ENCODE results near the gene NKAIN4.
"Not testable (repeated sequence)": the region's sequence is repeated elsewhere in the genome, so short reads cannot be mapped to it uniquely, and the experiment has no call there.

NKAIN4 gene

DNA sequence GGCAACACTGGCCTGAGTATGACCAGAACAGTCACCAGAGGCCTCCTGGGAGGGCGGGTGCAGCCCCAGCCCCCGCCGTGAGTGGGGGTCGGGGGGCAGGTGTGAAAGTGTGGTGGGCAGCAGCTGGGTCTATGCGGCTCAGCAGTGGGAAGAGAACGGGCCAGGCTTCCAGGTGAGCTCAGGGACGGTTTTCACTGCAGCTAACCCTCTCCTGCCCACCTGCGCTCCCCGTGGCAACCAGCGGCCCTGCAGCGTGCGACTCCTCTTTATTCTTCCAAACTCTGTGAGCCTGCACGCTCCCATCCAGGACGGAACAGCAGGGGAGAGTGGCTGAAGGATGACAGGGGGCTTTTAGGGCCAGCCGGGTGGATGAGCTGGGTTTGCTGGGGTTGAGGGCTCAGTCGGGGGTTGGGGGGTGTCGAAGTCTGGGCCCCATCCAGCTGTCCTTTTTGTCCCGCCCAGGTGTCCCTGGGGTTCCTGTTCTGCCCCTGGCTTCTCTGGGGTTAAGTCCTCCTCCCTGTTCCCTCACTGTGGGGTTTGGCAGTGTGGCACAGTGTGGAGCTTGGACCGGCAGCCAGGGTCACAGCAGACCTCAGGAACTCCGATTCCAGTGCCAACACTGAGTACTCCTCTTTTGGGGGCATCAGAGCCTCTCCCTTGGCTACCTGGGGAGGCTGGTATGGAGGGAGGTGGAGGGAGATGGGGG lies 19.4 kb downstream of the NKAIN4 start:
- DNase-seq = no peak

DNA sequence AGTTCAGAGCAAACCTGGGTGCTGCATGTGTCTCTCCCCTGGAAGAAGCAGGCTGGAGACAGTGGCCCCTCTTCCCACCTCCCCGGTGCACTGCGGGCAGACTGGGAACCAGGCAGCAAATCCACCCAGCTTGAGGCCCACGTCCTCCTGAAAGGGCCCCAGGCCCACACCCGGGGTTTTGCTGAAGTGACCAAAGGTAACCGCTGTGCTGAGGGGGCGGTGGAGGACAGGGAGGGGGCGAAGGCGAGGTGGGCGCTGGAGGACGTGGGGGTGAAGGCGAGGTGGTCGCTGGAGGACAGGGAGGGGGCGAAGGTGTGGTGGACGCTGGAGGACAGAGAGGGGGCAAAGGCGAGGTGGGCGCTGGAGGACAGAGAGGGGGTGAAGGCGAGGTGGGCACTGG lies 20.3 kb downstream of the NKAIN4 start:
- no peak for DNase-seq

DNA sequence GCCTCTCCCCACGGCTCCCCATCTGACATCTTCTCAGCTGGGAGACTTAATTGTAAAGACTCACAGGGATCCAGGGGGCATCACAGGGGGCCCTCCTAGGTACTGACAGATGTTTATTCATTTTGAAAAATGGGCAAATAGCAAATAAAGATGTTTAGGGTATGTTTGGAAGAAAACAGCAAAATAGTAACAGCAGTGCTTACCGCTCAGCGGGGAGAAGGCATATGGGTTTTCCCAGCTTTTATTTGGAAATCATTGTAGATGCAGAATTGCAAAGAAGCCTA lies 21.3 kb downstream of the NKAIN4 start:
- no peak for DNase-seq

GRCh38 chr20:63232235-63233060 lies 21.8 kb downstream of the NKAIN4 start:
- DNase-seq = no peak

DNA sequence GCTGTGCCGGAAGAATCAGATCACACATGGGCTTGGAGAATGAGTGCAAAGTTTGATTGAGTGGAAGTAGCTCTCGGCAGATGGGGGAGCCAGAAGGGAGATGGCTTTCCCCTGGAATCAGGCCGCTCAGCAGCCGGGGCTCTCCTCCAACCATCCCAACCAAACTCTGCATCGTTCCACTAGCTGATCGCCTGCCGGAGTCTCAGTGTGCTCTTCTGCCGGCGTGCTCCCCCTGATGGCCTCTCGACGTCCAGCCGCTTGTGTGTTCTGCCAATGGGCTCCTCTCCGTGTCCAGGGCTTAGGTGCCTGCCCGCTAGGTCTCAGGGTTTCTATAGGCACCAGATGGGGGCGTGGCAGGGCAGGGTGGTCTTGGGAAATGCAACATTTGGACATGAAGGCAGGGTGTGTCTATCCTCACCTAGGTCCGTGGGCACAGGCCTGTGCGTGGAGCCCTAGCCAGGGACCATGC lies 23.4 kb downstream of the NKAIN4 start:
- DNase-seq = no peak

DNA sequence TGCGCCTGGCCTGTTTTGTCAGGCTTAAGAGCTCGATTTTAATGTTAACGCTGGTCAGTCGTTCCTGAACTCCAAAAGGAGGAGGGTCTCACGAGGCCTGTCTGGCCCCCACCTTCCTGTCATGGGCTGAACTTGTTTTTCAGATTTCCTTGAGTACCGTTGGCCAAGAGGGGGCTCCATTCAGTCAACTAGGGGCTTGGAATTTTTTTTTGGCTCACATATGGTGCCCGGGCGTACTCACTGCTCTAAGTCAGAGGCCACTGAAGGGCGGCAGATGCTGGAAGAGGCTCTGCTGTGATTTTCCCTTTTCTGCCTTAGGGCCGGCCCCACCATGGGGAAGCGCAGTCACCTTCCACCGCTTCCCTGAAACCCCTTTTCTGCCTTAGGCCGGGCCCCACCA lies 25.5 kb downstream of the NKAIN4 start:
- no peak for DNase-seq

GRCh38 chr20:63227260-63227659 lies 27.0 kb downstream of the NKAIN4 start:
- no peak for DNase-seq

GRCh38 chr20:63226042-63226943 lies 28.0 kb downstream of the NKAIN4 start:
- DNase-seq = no peak

DNA sequence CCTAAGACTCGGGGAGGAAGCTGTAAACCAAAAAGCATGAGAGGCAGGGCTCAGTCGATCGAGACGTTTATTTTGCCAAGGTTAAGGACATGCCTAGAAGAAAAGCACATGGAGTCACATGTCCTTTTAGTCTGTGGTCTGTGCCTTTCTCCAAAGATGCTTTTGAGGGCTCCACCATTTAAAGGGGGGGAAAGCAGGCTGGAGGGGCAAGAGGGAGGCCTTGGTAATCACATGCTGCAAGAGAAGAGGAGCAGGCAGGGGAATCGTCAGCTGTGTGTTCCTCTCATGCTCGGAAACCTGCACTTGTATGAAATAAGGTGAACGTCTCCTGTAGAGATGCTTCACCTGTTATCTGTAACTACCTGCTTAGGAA lies 29.2 kb downstream of the NKAIN4 start:
- DNase-seq = no peak

DNA sequence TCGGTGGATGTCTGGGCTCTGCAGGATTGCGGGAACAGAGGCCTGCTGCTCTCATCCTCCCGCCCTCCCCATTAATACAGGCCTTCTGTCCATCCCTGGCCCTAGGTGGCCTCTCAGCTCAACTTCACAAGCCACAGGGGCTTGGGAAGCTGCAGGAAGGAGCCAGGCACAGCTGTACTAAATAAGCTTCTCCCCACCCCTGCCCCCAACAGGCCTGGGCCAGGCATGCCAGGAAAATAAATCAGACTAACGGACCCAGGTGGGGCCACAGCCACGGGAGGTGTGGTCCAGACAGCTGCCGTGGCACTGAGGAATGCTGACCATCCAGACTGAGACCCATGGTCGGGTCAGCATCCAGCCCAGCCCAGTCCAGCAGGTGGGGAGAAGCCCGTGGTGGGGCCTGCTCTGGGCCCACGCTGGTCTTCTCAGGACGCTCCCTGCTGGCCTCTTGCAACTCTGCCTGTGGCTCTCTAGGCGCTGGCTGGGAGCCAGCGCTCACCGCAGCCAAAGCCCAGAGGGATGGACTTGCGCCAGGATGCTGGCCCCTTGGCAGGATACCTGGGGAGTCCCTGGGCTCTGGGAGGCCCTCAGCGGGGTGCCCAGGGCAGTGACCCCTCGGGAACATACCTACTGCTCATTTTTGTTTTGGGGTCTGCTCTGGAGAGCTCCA lies 29.7 kb downstream of the NKAIN4 start:
- no peak for DNase-seq

GRCh38 chr20:63223826-63224207 lies 30.4 kb downstream of the NKAIN4 start:
- DNase-seq = no peak

- DNase-seq = no peak
Observed at GRCh38 chr20:63223121-63223825, 31.0 kb downstream of the NKAIN4 start.

GRCh38 chr20:63222541-63222940 lies 31.7 kb downstream of the NKAIN4 start:
- DNase-seq = no peak

DNA sequence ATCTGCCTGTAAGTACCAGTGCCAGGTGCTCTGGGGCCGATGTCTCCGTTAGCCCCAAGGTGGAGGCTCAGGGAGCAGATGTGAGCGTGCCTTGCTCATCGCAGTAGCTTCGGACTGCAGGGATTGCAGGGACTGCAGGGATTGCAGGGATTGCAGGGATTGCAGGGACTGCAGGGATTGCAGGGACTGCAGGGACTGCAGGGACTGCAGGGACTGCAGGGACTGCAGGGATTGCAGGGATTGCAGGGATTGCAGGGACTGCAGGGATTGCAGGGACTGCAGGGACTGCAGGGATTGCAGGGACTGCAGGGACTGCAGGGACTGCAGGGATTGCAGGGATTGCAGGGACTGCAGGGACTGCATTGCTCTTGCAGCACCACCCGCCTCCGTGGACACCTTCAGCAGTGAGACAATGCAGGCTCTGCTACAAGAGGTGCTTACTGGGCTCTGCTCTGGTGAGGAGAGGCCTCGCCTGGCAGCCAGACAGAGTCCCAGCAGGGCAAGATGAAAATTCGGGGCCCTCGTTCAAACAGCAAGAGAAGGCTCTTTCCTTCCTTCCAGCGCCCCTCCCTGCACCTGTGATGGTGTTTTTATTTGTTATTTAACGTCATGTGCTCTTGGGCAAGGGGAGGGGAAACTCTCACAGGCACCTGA lies 32.7 kb downstream of the NKAIN4 start:
- DNase-seq = not testable (repeated sequence)

- DNase-seq = no peak
Observed at GRCh38 chr20:63220696-63221399, 33.4 kb downstream of the NKAIN4 start.

DNA sequence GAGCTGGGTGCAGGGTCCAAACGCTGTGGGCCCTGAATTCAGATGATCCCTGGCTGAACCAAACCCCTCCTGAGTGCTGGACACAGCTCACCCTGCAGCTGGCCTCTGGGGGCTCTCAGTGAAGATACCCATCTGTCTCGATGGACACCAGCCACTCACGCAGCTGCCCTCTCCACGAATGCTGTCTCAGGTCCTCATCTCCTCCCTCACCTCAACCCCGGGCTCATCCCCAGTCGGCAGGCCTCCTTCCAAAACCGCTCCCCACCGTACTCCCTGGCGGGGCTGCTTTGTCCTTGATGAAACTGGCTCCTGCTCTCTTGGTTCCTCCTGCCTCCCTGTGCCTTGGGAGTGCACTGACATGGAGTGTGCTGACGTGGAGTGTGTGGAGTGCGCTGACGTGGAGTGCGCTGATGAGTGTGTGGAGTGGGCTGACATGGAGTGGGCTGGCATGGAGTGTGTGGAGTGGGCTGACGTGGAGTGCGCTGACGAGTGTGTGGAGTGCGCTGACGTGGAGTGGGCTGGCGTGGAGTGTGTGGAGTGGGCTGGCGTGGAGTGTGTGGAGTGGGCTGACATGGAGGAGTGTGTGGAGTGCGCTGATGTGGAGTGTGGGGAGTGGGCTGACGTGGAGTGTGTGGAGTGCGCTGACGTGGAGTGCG lies 34.3 kb downstream of the NKAIN4 start:
- no peak for DNase-seq

DNA sequence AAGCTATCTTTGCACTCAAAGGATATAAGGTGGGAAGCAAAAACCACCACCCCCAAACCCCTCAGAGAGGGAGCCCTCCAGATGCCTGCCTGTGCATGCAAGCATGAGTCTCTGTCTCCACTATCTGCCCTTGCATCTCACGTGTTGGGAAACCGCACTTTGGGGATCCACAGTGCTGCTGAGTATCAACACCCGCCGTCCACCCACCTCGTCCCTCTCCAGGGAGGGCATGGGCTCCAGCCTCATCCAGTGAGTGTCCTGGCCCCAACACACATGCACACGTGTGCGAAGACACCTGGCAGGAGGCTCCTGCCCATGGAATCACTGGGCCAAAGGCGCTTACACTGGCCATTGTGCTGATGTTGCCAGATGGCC lies 34.8 kb downstream of the NKAIN4 start:
- DNase-seq = no peak

- no peak for DNase-seq
Observed at GRCh38 chr20:63218701-63219446, 35.4 kb downstream of the NKAIN4 start.

- no peak for DNase-seq
Observed at GRCh38 chr20:63217706-63218105, 36.6 kb downstream of the NKAIN4 start.

Data from cerebellar nuclear complex (tissue), 1 donor.